NCI-H345 (cell line): Measurements from ENCODE around the gene RPTOR.
"Not testable (repeated sequence)": the region's sequence is repeated elsewhere in the genome, so short reads cannot be mapped to it uniquely, and the experiment has no call there.

Experiments used
- DNase-seq: peaks from one replicate; lab custom pipeline; 2025; lab: John Stamatoyannopoulos, UW

RPTOR gene

GRCh38 chr17:80798595-80799537 lies 254.2 kb downstream of the RPTOR start:
- no peak for DNase-seq

GRCh38 chr17:80799538-80800480 lies 255.2 kb downstream of the RPTOR start:
- DNase-seq, result peak; percentile 37

DNA sequence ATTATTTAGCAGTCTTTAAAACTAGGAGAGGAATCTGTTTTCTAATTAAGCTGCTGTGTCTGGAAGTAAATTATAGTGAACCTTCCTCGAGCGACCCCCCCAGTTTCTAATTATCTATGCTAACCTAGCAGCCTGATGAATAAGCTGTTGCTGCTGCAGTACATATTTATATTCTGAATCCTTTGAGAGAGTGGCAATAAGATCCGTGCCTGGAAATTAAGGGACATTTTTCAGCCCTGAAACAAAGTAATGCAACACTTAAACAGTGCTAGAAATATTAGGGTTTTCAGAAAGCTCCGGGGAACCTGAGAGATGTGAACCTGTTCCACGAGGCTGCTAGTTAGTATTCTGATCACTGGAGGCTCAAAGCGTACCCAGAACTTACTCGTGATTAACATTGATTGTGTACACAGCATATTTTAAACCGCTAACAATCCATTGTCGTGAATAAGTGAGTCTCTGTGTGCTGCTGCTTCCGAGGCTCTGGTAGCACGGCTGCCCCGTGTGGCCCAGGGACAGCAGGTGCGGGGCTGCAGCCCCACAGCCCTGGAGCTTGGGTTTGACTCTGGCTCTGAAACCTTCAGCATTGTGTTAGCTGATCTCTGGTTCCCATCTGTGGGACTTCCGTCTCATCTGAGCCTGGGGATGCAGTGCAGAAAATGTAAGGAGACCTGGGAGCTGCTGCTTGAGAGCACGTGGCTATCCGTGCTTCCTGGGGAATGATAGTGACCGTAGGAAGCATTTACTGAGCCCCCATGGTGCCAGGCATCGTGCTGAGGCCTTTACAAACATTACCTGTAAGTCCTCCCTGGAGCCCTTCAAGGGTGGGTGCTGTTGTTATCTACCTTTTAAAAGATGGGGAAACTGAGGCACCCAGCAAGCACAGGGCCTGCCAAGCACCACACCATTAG lies 256.1 kb downstream of the RPTOR start:
- peak; percentile 19 for DNase-seq

DNA sequence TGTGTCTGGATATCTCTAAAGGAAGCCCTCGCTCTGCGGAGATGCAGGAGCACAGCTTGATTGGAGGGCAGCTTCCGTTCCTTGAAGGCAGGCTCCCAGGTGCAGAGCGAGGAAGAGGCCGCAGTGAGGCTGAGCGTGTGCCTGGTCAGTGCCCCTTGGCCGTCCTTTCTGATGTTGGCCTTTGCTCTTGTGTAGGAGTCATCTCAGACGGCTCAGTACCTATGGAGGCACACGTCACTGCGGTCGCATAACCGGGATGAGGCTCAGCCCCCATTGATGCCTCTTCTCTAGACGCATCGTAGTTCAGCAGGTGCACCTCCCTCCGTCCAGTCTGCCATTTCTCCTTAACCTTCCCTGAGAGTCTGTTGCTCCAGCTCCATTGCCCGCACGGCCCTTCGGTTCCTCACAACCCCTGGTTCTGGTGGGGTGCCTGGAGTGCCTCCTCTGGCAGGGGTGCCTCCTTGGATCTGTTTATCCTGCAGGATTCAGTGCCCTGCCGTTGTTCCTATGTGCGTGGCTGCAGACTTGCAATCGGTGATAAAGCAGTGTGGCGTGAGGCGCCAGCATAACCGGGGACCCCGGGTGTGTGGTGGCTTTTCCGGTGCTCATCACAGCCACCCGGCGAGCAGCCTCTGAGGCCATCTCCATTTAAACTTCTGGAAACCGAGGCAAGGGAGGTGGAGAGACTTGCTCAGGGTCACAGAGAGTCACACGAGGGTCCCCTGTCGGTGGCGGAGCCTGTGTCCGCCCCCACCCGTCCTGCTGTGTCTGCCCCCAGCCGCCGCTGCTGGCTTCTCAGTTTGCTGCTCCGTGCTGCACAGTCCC lies 258.2 kb downstream of the RPTOR start:
- DNase-seq, result no peak

- no peak for DNase-seq
These were observed 259.1 kb downstream of the RPTOR start for GRCh38 chr17:80803451-80804428.

DNA sequence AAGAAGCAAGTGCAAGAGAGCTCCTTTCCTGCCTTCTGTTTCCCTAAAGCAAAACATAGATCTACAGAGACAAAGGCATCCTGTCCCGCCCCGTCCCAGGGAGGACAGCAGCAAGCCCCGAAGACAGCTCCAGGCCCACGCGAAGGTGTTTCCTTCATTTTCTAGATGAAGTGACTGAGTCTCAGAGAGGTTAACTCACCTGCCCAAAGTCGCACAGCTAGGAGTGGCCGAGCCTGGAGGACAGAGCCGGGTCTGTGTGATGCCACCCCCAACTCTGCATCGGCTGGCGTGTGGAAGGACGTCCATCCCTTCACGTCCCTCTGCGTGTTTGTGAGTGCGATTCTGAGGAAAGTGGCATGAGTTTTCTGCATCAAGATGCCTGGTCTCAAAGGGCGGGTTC lies 259.8 kb downstream of the RPTOR start:
- no peak for DNase-seq

GRCh38 chr17:80805032-80805751 lies 260.6 kb downstream of the RPTOR start:
- DNase-seq, result no peak

DNA sequence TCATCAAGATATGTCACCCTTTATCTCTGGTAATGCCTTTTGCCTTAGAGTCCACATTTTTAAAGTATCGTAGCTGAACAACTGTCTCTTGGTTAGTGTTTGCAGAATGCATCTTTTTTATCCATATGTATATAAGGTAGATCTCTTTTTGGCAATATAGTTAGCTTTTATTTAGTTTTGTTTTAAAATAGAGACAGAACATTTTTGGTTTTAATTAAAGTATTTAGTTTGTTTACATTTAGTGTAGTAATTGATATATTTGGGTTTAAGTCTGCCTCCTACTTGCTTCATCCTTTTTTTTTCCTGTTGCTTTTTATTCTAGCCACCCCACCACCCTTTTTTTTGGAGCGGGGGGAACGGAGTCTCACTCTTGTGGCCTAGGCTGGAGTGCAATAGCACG lies 262.4 kb downstream of the RPTOR start:
- DNase-seq, result no peak

DNA sequence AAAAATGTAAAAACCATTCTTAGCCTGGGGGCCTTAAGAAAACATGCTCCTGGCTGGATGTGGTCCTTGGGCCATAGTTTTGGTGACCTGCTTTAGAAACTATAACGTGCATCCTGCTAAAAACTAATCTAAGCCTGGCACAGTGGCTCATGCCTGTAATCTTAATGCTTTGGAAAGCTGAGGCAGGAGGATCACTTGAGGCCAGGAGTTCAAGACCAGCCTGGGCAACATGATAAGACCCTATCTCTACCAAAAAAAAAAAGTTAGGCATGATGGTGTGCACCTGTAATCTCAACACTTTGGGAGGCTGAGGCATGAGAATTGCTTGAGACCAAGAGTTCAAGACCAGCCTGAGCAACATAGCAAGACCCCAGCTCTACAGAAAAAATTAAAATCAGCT lies 263.2 kb downstream of the RPTOR start:
- DNase-seq, result no peak

- no peak for DNase-seq
These were observed 266.8 kb downstream of the RPTOR start for GRCh38 chr17:80811181-80812105.

- no peak for DNase-seq
These were observed 267.9 kb downstream of the RPTOR start for GRCh38 chr17:80812362-80813088.

DNA sequence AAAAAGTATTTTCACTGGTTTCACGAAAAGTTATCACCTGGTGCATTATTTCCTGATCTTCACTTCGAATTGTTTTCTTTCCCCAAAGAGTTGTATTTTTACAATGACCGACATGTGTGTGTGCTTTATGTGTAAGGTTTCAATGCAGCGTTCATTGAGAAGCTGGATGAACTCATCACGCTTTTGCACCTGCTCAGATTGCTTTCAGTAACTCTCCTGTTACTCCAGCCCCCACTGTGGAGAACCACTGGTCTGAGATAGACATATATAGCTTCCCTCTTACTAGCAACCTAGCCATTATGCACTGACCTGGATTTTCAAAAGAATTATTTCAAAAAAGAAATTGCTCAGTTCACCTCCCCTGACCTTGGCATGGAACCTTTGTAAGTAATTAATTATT lies 268.7 kb downstream of the RPTOR start:
- DNase-seq, result no peak

DNA sequence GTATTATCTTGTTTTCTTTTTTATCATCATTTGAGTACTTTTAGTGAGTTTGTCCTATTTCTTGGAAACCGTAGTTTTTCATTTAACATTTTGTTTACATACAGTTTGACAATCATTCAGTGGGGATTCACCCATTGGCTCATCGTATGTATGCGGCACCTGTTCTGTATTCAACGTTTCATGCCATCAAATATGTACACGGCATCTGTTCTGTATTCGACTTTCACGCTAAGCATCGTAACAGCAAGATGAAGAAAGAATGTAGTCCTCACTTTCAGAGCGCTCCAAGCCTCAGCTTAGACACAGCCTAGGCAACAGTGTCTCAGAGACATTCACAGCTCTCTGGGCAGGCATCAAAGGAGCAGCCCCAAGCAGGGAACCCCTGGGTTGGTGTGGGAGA lies 269.9 kb downstream of the RPTOR start:
- no peak for DNase-seq

DNA sequence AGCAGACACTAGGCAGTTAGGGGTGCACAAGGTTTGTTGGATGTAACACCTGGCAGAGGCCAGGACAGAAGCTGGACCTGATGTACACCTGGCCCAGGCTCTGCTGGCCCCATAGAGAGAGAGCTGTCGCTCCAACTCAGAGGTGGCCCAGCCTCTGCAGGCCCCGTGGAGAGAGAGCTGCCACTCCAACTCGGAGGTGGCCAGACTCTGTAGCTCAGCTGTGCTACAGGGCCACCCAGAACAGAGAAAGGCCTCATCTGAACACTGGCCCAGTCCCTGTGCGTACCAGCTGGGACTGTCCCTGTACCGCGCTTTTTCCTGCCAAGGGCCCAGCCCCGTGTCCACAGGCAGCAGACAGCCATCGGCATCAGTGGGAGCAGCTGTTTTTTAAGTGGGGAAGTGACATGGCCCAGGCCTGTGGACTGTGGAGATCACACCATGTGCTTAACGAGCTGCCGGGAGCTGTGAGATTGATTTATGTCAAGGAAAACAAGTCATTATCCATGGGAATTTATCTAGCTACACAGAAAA lies 270.6 kb downstream of the RPTOR start:
- no peak for DNase-seq

- DNase-seq, result not testable (repeated sequence)
These were observed 271.1 kb downstream of the RPTOR start for GRCh38 chr17:80815718-80816117.

GRCh38 chr17:80816241-80817103 lies 271.8 kb downstream of the RPTOR start:
- DNase-seq, result no peak
